ENCODE data around the gene NKAPL. TPM values are rescaled to one million over a fixed set of nuclear protein-coding genes. Genes with fewer than 3 reads are reported as not detected.

NKAPL gene
- polyA plus RNA-seq, 1 donor from 2014 or later, result 0.18 TPM

- Mint-ChIP-seq H3K4me1 (peaks cover 4 to 14% (median 14%) of the 10 kb centered on the region in 3 donors), H3K36me3 (peaks cover 1% of the 10 kb centered on the region), H3K9me3 (no peaks in the 10 kb centered on the region), H3K27ac (no peak overlapping the region), H3K27me3 (peaks cover 7% of the 10 kb centered on the region), H3K4me3 (peak overlapping the region in 2 of 4 donors; percentile 86 to 96)
Measured at GRCh38 chr6:28226460-28226859, 32.6 kb upstream of the NKAPL start.

- Mint-ChIP-seq H3K27ac (no peak overlapping the region), H3K4me3 (no peak overlapping the region), H3K9me3 (no peaks in the 10 kb centered on the region), H3K36me3 (peaks cover 12% of the 10 kb centered on the region), H3K27me3 (no peaks in the 10 kb centered on the region), H3K4me1 (peaks cover 1 to 5% (median 2%) of the 10 kb centered on the region in 3 donors)
Measured at GRCh38 chr6:28232785-28233184, 26.3 kb upstream of the NKAPL start.

GRCh38 chr6:28235912-28236452 is 23.1 kb upstream of the NKAPL start:
- H3K9me3 Mint-ChIP-seq, result no peaks in the 10 kb centered on the region
- H3K27me3 Mint-ChIP-seq, result no peaks in the 10 kb centered on the region
- H3K4me3 Mint-ChIP-seq, result no peak overlapping the region
- peaks cover 11% of the 10 kb centered on the region for H3K36me3 Mint-ChIP-seq
- H3K27ac Mint-ChIP-seq, result no peak overlapping the region
- H3K4me1 Mint-ChIP-seq, result peaks cover 0 to 2% (median 0%) of the 10 kb centered on the region in 3 donors

GRCh38 chr6:28239636-28240035 is 19.5 kb upstream of the NKAPL start:
- Mint-ChIP-seq H3K27me3 (no peaks in the 10 kb centered on the region), H3K36me3 (peaks cover 9% of the 10 kb centered on the region), H3K4me1 (peaks cover 0 to 4% (median 0%) of the 10 kb centered on the region in 3 donors), H3K9me3 (no peaks in the 10 kb centered on the region), H3K4me3 (no peak overlapping the region), H3K27ac (no peak overlapping the region)

- Mint-ChIP-seq H3K4me3 (no peak overlapping the region), H3K9me3 (no peaks in the 10 kb centered on the region), H3K36me3 (peaks cover 9% of the 10 kb centered on the region), H3K27ac (peak overlapping the region in 1 of 3 donors; percentile 8), H3K27me3 (no peaks in the 10 kb centered on the region), H3K4me1 (peaks cover 0 to 4% (median 0%) of the 10 kb centered on the region in 3 donors)
Measured at GRCh38 chr6:28240471-28240870, 18.6 kb upstream of the NKAPL start.

GRCh38 chr6:28243946-28244345 is 15.2 kb upstream of the NKAPL start:
- Mint-ChIP-seq H3K27ac (no peak overlapping the region), H3K4me1 (peaks cover 0 to 4% (median 0%) of the 10 kb centered on the region in 3 donors), H3K27me3 (no peaks in the 10 kb centered on the region), H3K4me3 (no peak overlapping the region), H3K36me3 (peaks cover 14% of the 10 kb centered on the region), H3K9me3 (no peaks in the 10 kb centered on the region)

GRCh38 chr6:28245206-28245941 is 13.7 kb upstream of the NKAPL start:
- peaks cover 4% of the 10 kb centered on the region in 3 donors for H3K4me1 Mint-ChIP-seq
- H3K4me3 Mint-ChIP-seq, result no peak overlapping the region
- H3K27ac Mint-ChIP-seq, result no peak overlapping the region
- H3K36me3 Mint-ChIP-seq, result peaks cover 17% of the 10 kb centered on the region
- no peaks in the 10 kb centered on the region for H3K9me3 Mint-ChIP-seq
- no peaks in the 10 kb centered on the region for H3K27me3 Mint-ChIP-seq

GRCh38 chr6:28248916-28249315 is 10.2 kb upstream of the NKAPL start:
- H3K9me3 Mint-ChIP-seq, result peaks cover 0 to 2% (median 0%) of the 10 kb centered on the region in 3 donors
- no peak overlapping the region for H3K27ac Mint-ChIP-seq
- H3K4me1 Mint-ChIP-seq, result peaks cover 14 to 22% (median 20%) of the 10 kb centered on the region in 3 donors
- peaks cover 17% of the 10 kb centered on the region for H3K36me3 Mint-ChIP-seq
- H3K4me3 Mint-ChIP-seq, result peak overlapping the region in 1 of 4 donors; percentile 71
- no peaks in the 10 kb centered on the region for H3K27me3 Mint-ChIP-seq

- Mint-ChIP-seq H3K27ac (peak overlapping the region in 2 of 3 donors; percentile 53 to 60), H3K4me3 (peak overlapping the region; percentile 24 to 84 (median 60)), H3K4me1 (peaks cover 14 to 22% (median 16%) of the 10 kb centered on the region in 3 donors), H3K36me3 (peaks cover 10% of the 10 kb centered on the region), H3K27me3 (peaks cover 3% of the 10 kb centered on the region), H3K9me3 (peaks cover 0 to 2% (median 0%) of the 10 kb centered on the region in 3 donors)
Measured at GRCh38 chr6:28250747-28251146, 8.3 kb upstream of the NKAPL start.

- H3K4me3 Mint-ChIP-seq, result peak overlapping the region; percentile 97 to 100 (median 100)
- H3K4me1 Mint-ChIP-seq, result peaks cover 14 to 22% (median 16%) of the 10 kb centered on the region in 3 donors
- peaks cover 0 to 2% (median 0%) of the 10 kb centered on the region in 3 donors for H3K9me3 Mint-ChIP-seq
- peaks cover 6% of the 10 kb centered on the region for H3K36me3 Mint-ChIP-seq
- peak overlapping the region; percentile 40 to 95 (median 88) for H3K27ac Mint-ChIP-seq
- H3K27me3 Mint-ChIP-seq, result peaks cover 3% of the 10 kb centered on the region
Measured at GRCh38 chr6:28251661-28252008, 7.5 kb upstream of the NKAPL start.

- peak within 1 kb of the TSS; percentile 97 to 100 (median 100) for H3K4me3 Mint-ChIP-seq
- H3K9me3 Mint-ChIP-seq, result peaks cover 0 to 3% (median 0%) of the 10 kb centered on the region in 3 donors
- peaks cover 6% of the 10 kb centered on the region for H3K36me3 Mint-ChIP-seq
- peaks cover 3% of the 10 kb centered on the region for H3K27me3 Mint-ChIP-seq
- peaks cover 14 to 22% (median 16%) of the 10 kb centered on the region in 3 donors for H3K4me1 Mint-ChIP-seq
- H3K27ac Mint-ChIP-seq, result peak within 1 kb of the TSS; percentile 40 to 95 (median 88)
Measured at GRCh38 chr6:28252009-28252975, 6.8 kb upstream of the NKAPL start, which contains the start of gene ZKSCAN4. ZKSCAN4 (minus strand) TSS chr6:28252269; CDS start chr6:28251980, 289 bp downstream.

GRCh38 chr6:28254121-28254519 is 5.0 kb upstream of the NKAPL start:
- Mint-ChIP-seq H3K4me1 (peaks cover 17 to 25% (median 20%) of the 10 kb centered on the region in 3 donors), H3K36me3 (peaks cover 5% of the 10 kb centered on the region), H3K27ac (no peak overlapping the region), H3K27me3 (peaks cover 5% of the 10 kb centered on the region), H3K4me3 (no peak overlapping the region), H3K9me3 (peaks cover 0 to 5% (median 3%) of the 10 kb centered on the region in 3 donors)

GRCh38 chr6:28257042-28257441 is 2.1 kb upstream of the NKAPL start:
- Mint-ChIP-seq H3K36me3 (peaks cover 7% of the 10 kb centered on the region), H3K4me3 (peak overlapping the region in 1 of 4 donors; percentile 49), H3K27ac (no peak overlapping the region), H3K4me1 (peaks cover 5 to 8% (median 8%) of the 10 kb centered on the region in 3 donors), H3K9me3 (peaks cover 0 to 9% (median 3%) of the 10 kb centered on the region in 3 donors), H3K27me3 (peaks cover 5% of the 10 kb centered on the region)

GRCh38 chr6:28263922-28264321 is 4.8 kb downstream of the NKAPL start:
- H3K9me3 Mint-ChIP-seq, result peaks cover 0 to 5% (median under 1%) of the 10 kb centered on the region in 3 donors
- H3K4me3 Mint-ChIP-seq, result peak overlapping the region in 1 of 4 donors; percentile 49
- H3K27me3 Mint-ChIP-seq, result peaks cover under 1% of the 10 kb centered on the region
- H3K4me1 Mint-ChIP-seq, result peaks cover 0 to 10% (median 2%) of the 10 kb centered on the region in 3 donors
- peaks cover 4% of the 10 kb centered on the region for H3K36me3 Mint-ChIP-seq
- no peak overlapping the region for H3K27ac Mint-ChIP-seq

All from IgD-negative memory B cell (primary cell).